Thyroid gland (tissue), 4 donors: Measurements from ENCODE around the gene TRAPPC2L.

Experiments used
- POLR2A ChIP-seq, 2 donors: fragments of 450-650 bp; IDR thresholded peaks; one replicate each; pipeline ENCODE4 v1.6.1; 2017; ENCODE audit warnings: antibody characterized with exemption in 2 of 2, mild to moderate bottlenecking in 2 of 2, moderate library complexity in 1 of 2
- TF ChIP-seq, protein P1 (sequence below), 6 experiments: fragments of 200-600 bp in 3 of 6; fragments of 450-650 bp in 3 of 6; sonication (generic) in 3 of 6; IDR thresholded peaks; one replicate each; pipeline ENCODE4 v1.5.1; 2016 to 2019; ENCODE audit warnings: antibody characterized with exemption in 6 of 6, mild to moderate bottlenecking in 2 of 6, inconsistent platforms in 1 of 6, moderate library complexity in 1 of 6

- no peak for TF ChIP-seq POLR2A (IDR thresholded peaks at IDR 0.05)
- TF ChIP-seq, protein P1, sequence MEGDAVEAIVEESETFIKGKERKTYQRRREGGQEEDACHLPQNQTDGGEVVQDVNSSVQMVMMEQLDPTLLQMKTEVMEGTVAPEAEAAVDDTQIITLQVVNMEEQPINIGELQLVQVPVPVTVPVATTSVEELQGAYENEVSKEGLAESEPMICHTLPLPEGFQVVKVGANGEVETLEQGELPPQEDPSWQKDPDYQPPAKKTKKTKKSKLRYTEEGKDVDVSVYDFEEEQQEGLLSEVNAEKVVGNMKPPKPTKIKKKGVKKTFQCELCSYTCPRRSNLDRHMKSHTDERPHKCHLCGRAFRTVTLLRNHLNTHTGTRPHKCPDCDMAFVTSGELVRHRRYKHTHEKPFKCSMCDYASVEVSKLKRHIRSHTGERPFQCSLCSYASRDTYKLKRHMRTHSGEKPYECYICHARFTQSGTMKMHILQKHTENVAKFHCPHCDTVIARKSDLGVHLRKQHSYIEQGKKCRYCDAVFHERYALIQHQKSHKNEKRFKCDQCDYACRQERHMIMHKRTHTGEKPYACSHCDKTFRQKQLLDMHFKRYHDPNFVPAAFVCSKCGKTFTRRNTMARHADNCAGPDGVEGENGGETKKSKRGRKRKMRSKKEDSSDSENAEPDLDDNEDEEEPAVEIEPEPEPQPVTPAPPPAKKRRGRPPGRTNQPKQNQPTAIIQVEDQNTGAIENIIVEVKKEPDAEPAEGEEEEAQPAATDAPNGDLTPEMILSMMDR (IDR thresholded peaks at IDR 0.05) = no peak
Observed at GRCh38 chr16:88850531-88851199, 6.3 kb upstream of the TRAPPC2L start.
